DMS114 treated with DMSO at 0.1 percent for 48 hours (cell line): ENCODE measurements around the gene LAMA3.
A peak's percentile ranks its signal among the peaks of the same experiment; 100 is the strongest.

Experiments used
- DNase-seq: peaks from one replicate; lab custom pipeline; 2025; ENCODE audit not compliant: unreplicated experiment; lab: John Stamatoyannopoulos, UW

The LAMA3 gene

DNA sequence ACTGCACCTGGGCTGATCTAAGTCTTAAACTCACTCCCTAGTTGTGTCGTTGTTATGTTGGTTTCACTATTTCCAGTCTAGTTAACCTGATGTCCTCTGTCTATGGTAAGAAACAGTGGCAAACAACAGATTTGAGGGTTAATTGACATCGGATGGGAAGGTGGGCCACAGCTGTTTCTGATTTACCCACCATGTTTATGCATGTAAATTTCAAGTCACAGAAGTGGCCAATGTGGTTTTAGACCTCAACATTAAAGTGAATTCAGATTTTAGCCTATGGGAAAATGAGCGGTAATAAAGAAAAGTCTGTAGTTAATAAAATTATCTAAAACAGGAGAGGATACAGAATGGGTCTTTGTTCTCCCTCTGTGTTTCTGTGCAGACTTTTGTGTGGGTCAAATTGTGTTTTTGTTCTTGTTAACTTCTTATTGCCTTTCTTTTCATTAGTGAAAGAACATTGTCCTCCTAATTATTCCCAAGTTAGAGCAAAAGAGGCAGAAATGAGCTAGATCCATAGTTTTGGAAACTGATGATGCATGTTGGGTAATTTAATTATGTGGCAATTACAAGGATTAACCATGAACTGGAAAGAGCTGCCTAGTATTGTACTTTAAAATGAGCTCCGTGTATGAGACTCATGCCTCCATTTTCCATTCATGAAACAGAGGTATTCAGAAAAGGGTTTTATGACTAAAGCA lies 83.2 kb downstream of the LAMA3 start:
- DNase-seq = no peak

DNA sequence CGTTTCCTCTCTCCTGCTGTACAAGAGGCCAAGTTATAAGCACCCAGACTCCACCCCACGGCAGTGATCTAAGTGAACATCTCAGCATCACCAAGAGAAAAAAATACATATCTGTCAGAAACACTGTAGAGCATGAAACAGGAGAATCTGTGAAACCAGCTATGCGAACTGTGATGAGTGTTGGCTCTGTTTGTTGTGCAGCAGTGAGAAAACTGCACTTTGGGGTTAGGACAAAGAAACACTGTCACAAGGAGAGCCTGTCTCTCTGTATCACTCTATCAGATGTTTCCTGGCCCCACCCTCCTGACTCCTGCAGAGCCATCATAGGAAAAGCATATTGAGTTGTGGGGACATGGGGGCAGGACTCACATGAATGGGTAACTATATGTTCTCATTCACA lies 87.1 kb downstream of the LAMA3 start:
- no peak for DNase-seq

DNA sequence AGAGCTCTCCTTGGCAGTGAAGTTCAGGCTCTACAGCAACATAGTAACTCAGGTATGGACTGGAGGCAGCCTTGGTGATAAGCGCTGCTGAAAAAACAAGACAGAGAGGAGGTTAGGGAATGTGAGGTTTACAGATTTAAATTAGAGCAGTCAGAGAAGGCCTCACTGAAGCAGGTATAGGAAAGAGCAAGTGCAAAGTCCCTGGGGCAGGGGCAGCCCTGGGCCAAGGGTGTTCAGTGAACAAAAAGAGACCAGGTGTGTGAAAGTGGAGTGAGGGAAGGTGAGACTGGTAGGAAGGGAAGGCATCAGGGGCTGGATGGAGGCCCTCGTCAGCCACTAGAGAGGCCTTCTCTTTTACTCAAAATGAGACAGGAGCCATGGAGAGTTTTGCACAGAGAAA lies 89.6 kb downstream of the LAMA3 start:
- no peak for DNase-seq

DNA sequence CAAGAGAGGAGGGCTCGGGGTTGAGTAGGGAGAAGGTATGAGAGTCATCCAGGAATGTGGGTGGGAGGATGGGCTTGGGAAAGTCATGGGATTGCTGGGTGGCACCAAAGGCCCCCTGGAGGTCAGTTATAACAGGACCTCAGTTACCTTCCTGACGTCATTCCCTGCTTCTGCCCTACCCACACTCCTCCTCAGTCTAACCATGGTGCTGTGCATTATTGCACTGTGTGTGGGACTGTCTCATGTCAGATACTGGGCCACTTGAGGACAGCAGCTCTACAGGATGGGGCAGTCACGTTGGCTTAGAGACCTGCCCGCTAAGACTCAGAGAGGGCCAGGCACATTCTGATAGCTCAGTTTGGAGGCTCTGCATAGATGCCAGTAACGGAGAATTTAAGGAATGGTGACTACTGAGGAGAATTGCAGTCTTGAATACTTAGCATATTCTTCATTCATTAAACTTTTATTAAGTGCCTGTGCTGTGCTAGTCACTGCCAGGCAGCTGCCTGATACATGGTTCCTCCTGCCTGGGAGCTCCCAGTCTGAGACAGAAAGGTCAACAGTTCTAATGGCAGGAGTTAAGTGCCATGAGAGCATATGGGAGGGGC lies 90.5 kb downstream of the LAMA3 start:
- no peak for DNase-seq

DNA sequence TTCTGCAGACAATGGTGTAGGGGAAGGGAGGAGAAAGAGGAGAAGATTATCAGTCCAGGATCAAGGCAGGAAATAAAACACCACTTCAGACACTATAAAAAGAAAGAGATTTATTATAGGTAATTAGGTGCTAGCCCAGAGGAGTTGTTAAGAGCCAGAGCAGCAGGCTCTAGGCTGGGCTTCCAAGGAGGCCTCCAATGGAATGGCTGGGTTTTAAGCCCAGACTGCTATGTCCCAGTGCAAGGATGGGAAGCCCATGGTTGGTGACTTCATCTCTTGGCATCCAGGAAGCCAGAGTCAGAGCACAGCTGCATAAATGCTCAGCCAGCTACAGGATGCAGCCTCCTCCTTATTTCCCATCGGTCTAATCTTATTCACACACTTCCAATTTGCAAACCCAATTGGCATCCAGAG lies 95.6 kb downstream of the LAMA3 start:
- no peak for DNase-seq

DNA sequence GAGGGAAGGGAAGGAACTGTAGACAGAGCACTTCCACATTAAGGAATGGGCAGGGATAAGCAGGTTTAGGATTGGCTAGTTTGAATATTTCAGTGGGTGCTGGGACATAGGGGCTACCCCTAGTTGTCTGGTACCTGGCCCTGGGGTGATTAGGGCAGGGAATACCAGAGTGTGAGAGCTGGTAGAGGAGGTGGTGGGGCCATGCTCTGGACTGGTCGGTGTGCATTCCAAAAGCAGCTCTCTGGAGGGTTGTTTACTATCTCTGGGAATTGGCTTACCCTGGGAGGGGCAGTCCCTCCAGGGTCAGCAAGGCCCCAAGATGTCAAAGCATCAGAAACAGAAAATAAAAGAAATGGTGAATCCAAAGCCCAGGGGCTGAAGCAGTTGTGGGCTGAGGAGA lies 103.8 kb downstream of the LAMA3 start:
- DNase-seq = no peak

DNA sequence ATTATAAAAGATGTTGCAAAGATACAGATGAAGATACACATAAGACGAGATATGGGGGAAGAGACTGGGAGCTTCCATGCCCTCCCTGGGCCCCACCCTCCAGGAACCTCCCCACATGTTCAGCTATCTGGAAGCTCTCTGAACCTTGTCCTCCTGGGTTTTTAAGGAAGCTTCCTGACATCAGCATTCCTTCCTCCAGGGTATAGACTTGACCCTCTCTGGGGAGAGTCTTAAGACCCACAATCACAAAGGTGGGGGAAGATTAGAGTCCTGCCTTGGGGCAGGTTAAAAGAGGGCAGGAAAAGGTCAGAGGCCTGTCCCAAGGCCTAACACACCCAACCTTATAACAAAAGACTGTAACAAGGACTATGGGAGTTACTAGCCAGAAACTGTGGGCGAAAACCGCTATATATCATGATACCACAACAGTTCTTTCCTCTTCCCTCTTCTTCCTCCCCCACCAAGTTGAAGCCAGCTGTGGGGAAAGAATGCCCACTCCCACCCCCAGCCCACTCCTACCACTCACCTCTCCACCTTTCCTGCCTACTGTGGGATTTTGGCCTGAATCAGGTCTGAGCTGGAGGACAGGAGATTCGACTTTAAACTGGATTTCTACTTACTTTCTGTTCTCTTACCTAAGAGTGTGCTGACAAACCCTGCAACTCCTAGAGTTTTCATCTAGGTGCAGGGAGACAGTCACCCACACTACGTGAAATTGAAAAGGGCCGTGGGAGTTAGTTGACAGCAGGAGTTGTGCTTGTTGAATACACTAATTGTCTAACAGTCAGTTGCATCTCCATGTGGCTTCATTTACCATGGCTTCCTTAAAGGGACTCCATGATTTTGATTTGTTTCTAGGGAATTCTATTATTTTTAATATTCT lies 105.0 kb downstream of the LAMA3 start:
- DNase-seq = no peak

DNA sequence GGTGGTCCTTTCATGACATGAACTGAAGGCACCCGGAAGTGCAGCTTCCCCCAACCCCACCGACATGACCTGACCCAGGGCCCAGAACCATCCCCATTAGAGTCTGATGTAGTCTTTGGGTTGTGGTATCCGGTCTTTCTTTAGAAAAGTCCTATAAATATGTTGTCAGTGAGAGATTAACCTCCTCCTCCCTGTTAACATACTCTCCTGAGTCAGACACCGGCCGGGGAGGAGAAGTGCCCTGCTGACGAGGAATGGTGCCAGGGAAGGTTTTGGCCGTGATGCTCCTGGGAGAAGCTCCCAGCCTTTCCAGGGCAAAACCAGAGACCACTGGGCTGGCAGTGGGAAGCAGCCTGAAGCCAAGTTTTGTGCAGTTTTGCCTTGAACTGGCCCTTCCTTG lies 109.0 kb downstream of the LAMA3 start:
- no peak for DNase-seq

DNA sequence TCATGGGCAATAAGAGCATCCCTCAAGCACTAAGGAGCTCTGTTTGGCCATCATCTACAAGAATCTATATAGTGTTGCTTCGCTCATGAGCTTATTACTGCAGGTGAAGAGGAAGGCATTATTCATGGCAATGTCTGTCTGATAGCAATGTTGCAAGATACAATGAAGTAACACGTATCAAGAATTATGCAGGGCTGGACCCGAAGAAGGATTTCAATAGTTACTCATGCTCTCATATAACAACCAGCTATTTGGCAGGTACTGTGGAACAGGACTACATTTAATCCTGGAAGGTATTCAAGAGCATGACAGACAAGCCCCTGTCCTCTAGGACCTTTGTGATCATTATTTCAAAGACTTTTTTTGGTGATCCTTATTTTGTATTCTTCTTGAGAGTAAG lies 109.6 kb downstream of the LAMA3 start:
- DNase-seq = no peak

DNA sequence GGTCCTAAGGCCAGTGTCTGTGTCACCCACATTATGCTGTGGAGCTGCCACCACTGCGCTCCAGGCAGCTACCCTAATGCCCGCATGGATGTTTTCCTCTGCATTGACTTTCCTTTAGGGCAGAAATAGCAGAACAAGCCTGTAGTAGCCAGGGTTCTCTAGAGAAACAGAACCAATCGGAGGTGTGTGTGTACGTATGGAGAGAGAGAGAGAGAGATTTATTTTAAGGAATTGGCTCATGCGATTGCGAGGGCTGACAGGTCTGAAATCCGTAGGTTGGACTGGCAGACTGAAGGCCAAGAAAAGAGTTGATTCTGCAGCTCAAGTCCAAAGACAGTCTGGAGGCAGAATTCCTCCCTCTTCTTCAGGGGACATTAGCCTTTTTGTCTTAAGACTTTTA lies 110.3 kb downstream of the LAMA3 start:
- no peak for DNase-seq

DNA sequence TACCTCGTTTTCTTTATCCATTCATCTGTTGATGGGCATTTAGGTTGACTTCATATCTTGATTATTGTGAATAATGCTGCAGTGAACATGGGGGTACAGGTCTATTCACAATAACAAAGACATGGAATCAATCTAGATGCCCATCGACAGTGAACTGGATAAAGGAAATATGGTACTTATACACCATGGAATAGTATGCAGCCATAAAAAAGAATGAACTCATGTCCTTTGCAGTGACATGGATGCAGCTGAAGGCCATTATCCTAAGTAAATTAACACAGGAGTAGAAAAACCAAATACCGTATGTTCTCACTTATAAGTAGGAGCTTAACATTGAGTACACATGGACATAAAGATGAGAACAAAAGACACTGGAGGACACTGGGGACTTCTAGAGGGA lies 111.6 kb downstream of the LAMA3 start:
- DNase-seq = no peak

DNA sequence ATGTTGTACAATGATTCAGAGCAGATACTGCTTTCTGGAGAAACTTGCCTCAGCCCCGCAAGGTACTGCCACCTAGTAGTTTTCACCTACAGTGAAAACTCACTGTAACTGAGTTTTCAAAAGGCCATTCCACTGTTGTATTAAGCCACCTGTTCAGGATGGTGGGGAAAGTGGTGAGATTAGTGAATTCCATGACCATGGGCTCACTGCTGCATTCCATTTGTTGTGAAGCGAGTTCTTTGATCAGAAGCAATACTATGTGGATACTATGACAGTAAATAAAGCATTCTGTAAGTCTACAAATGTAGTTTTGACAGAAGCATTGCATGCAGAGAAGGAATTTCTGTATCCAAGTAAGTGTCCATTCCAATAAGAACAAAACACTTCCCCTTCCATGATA lies 113.6 kb downstream of the LAMA3 start:
- DNase-seq = no peak

DNA sequence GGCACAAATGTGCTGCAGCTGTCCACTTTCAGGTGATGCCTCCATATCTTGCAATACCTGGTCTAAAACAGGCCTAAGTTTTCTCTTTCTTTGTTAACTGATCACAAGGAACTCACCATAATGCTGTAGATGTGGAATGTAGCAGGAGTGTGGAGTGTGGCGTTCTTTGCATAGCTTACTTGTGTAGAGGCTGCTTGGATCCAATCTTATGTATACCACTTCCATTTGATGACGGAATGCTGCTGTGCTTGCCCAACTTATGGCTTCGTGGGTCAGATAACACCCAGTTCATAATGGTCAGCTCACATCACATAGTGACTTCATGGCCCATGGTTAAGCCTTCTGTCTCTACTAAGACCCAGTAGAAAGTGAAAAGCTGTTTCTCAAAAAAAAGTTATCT lies 114.5 kb downstream of the LAMA3 start:
- no peak for DNase-seq

DNA sequence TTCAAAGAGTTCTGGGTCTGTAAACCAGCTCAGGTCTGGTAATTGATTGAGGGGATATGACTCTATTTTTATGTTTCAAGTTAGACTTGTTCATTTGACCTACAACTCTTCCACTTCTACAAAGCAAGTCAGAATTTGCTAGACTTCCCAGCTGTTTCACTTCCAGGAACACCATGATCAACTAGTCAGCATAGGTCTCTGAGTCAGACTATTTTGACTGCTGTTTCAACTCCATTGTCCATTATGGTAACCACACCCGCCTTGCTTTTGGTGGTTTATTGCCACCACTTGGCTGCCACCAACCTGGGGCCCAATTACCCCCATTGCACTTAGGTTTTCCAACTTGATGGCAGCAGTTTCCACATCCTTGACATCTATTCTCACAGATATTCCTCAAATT lies 116.6 kb downstream of the LAMA3 start:
- no peak for DNase-seq

DNA sequence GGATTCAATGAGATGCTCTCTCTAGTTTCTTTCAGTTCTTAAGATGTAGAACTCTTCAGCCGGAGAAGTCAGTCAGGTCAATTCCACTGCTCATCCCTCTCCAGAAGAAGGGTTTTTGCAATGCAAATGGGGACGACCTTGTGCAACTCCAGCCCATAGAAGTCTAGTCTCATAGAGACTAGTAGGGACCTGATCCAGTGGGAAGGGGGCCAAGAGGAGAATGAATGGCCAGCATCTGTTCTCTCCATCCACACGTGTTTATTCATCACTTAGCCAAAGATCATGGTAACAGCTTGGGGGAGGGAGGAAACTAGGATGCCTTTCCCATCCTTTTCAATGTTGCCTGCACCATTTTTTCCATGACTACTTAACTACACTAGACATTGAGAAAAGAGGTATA lies 120.2 kb downstream of the LAMA3 start:
- DNase-seq = no peak

DNA sequence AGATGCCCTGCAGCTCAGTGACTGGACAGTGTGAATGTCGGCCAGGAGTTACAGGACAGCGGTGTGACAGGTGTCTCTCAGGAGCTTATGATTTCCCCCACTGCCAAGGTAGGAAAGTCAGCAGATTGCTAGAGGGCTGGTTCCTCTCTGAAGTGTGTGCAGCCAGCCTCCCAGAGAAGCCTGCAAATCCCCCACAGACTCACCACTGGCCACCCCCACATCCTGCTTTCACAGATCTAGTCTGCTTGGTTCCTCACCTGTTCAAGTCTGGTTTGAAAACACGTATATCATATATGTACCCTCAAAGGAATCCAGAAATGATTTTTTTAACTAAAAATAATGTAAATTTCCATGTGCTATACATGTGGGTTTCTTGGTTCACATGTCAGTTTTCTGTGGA lies 121.1 kb downstream of the LAMA3 start:
- no peak for DNase-seq

DNA sequence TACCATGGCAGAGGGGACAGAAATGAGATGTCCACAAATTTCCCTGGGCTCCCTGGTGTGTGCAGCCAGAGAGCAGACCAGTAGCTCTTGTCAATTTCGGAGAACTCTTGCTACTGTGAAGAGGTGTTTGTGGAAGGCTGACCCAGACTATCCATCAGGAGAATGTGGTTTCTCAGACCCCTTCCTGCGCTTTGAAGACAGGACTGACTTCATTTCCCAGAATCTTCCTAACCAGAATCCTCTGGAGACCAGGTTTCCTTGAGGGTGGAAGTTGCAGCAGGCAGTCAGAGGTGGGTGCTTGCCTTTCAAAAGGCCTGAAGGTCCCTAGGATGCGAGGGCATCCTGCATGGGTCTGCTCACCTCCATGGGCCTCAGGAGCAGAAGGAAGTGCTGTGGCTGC lies 121.9 kb downstream of the LAMA3 start:
- DNase-seq = no peak

DNA sequence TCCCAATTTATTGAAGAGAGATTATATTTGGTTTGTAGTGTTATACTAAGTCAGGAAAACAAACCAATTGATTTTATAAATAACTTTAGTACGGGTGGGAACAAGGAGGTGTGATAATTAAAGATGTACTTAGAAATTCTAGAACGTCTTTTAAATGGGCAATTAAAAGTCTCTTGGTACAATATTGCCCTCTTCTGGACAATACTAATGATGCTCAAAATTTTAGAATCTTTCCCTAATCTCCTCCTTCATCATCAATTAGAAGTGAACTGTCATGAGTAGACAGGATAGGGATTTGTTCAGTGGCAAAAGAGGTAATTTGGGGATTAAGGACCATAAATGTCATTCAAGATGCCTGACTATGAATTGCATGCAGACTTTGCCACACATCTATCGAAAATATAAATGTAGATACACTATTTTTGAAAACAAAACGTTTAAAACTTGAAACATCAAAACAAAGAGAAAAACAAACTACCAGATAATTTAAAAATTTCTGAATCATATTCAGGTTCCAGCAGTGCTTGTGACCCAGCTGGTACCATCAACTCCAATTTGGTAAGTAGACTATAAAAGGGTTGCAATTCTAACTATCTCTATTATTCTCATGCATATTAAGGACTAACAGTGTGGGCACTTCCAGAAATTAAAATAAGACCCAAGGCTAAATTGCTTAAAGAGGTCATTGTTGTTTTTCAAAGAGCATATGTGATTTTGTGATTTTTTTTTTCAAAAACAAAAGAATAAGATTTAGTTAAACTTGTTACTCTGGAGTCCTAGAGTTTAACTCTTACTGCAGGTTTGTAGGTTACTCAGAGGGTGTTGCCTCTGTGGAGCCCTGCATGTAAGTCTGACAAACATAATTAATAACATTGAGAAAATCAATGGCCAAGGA lies 123.5 kb downstream of the LAMA3 start:
- peak; percentile 27 for DNase-seq

DNA sequence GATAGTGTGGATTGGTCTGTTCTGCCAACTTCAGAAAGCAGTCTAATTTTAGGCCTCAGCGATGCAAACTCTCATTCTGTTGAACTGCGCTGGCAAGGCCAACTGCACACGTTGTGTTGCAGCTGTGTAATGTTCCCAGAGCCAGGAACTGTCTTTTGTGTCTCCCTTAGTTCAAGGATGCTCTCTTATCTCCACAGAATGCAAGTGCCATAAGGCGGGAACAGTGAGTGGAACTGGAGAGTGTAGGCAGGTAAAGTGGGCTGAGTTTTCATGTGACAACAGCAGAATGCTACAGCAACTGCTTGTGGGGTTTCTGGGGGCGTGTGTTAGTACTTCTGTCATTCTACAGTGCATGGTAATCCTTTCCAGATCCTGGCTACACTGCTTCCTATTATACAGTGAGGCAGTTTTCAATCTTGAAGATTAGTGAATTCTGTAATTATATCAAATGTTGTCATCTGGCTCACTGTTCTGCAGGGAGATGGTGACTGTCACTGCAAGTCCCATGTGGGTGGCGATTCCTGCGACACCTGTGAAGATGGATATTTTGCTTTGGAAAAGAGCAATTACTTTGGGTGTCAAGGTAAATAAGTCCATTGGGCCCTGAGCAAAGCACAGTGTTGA lies 125.8 kb downstream of the LAMA3 start:
- no peak for DNase-seq

DNA sequence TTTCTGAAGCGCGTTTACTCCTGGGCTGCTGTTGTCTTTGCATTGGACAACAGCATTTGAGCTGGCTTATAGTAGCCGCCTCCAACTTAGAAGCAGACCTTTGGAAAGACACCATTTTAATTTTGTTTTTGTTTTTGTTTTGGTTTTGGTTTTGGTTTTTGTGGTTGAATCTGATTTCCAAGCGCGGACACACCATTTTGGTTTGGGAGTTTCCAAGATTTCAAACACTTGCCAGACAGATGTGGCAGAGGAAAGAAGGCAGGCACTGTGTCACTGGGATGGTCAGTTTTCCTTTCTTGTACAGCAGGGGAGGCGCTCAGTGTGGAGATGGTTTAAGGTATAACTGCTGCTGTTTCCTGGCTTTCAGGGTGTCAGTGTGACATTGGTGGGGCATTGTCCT lies 126.8 kb downstream of the LAMA3 start:
- DNase-seq = no peak

DNA sequence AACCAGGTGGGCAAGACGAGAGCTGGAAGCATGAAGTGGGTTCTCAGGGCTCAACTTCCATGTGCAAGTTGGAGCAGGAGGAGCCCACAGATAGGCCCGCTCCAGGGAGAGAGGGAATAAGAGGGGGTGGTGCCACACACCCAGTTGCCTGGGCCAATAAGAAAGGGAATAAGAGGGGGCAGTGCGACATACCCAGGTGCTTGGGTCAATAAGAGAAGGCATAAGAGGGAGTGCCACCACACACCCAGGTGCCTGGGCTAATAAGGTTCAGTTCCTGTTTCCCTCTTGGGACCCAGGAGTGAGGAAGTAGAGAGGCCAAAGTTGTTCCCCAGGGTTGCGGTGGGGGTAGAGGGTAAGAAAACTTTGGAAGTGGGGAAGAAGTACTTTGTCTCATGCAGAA lies 127.5 kb downstream of the LAMA3 start:
- DNase-seq = no peak
